HG02852 (cell line): Measurements from ENCODE around the gene DGAT2.

Experiments used
- ATAC-seq: cut with Tn5 transposase; IDR thresholded peaks from one replicate; pipeline ENCODE4 v1.9.1; 2021; ENCODE audit warnings: mild to moderate bottlenecking, moderate library complexity; ENCODE audit not compliant: unreplicated experiment

DGAT2 gene

DNA sequence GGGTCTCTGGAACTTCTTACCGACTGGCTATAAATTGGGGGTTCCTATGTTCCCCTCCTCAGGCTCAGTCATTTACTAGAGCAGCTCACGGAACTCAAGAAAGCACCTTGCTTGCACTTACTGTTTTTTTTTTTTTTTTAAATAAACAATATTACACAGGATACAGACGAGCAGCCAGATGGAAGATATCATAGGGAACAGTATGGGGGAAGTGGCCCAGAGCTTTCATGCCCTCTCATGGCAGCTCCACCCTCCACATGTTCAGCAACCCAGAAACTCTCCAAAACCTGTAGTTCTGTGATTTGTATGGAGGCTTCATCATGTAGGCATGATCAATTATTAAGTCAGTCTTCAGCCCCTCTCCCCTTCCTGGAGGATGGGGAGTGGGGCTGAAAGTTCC lies 54.0 kb downstream of the DGAT2 start:
- no peak for ATAC-seq

DNA sequence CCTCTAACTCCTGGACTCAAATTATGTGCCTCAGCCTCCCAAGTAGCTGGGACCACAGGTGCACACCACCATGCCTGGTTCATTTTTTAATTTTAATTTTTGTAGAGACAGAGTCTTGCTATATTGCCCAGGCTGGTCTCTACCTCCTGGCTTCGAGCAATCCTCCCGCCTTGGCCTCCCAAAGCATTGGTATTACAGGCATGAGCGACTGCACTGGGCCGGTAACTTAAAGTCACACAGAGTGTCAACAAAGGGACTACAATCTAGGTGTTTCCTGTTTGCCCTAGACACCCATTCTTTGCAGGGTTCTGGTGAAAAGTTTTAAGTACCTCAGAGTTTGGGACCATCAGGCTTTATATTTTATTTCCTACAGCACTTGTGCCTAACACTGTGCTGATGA lies 54.8 kb downstream of the DGAT2 start:
- ATAC-seq: no peak

DNA sequence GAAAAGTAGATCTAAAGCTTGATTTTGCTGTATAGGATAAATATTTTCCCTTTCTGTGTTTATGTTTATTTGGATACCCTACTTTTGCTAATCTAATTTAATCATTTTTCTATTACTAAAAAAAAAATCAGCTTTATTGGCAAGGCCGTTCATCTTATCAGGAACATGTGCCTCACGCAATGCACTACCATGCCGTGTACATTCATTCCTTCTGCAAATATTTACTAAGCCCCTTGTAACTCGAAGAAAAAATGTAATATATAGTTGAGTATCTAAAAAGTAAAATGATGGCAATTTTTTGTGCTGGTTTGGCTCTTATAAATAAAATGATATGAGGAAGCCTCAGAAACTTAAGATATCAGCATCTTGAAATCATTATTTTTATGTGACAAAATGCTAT lies 55.4 kb downstream of the DGAT2 start:
- ATAC-seq: no peak

DNA sequence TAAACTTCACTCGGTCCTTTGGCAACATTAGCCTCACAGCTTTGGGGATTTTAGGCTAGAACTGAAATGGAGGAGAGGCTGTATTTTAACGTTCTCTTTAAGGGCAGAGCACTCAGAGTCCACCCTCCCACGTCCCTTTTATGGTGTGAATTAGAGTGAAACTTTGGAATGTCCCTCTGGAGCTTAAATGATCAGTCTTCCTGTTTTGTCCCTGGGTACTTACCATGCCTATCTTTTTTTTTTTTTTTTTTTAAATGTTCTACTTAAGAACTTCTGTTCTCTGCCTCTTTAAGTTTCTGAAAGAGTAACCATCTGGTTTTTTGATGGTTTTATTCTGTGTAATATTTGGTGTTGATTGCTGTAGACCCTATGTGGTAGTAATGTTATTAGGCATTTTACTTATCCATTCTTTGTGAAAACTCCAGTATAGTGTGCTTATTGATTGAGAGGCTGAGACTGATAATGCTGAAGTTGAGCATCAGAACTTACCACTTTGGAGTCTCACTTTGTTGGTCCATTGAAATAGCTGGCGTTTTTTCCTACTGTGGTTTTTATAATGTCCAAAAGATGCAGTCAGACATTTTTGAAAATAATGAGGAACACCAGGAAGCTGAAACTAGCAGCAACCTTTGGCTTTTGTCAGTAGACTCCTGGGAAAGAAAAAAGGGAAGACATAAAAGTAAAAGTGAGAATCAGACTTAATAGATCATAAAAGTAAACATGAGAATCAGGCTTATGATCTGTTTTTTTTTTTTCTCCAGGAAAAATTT lies 58.1 kb downstream of the DGAT2 start:
- ATAC-seq: no peak

DNA sequence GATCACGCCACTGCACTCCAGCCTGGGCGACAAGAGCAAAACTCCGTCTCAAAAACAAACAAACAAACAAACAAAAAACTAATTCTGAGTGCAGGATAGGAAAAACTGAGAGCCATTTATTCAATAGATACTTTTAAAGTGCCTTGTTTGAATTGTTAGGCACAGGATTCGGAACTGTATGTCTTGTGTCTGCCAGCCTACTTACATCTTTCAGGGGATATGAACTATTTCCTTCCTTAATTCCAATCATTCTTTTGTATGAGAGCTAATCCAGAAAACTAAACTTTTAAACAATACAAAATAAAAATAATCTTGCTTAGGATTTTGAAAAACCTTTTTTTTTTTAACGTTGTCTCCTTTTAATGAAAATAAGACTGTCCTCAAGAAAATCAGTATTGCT lies 59.0 kb downstream of the DGAT2 start:
- no peak for ATAC-seq

DNA sequence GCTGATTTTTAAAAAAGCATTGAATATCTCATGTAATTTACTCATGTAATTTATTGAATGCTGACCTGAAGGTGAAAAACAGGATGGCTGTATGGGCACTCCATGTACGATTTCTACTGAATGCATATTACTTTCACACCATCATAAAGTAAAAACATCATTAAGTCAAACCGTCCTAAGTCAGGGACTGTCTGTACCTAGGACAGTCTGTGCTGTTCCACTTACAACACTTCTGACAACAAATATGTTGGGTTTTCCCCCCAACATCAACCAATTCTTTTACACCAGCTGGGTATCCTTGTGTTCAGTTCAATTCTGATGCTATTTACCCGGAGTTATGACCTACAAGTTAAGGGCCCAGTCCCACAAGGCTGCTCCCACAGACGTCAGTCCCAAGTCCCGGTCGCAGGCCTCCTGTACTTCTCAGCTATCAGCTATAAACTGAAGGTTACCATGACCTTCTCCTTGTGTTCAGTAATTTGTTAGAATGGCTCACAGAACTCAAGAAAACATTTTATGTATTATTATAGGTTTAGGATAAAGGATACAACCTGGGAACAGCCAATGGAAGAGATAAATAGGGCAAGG lies 63.4 kb downstream of the DGAT2 start:
- no peak for ATAC-seq

DNA sequence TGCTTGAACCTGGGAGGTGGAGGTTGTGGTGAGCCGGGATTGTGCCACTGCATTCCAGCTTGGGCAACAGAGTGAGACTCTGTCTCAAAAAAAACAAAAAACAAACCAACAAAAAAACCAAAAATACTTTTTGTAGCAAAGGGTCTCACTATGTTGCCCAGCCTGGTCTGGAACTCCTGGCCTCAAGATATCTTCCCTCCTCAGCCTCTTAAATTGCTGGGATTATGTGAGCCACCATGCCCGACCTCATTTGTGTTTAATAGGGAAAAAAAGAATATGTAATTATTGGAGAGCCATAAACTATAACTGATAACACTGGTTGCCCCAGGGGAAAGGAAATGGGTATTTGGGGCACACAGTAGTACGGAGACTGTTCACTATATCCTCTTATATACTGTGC lies 66.2 kb downstream of the DGAT2 start:
- ATAC-seq: no peak

DNA sequence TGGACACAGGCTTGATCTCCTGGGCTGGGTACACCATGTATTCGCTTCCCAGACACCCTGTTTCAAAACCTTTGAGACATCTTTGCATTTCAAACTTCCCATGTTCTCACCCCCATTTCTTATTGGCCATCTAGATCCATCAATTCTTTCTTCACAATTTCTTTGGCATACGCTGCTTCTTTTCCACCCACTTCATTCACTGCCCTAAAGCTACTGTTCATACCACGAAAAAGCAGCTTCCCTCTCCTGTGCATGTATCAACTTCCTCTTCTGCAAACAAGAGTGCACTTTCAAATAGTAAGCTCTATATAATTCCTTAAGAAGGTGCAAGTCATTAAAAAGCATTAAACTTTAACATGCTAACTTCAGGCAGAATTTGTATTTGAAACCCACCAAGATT lies 67.8 kb downstream of the DGAT2 start:
- no peak for ATAC-seq

DNA sequence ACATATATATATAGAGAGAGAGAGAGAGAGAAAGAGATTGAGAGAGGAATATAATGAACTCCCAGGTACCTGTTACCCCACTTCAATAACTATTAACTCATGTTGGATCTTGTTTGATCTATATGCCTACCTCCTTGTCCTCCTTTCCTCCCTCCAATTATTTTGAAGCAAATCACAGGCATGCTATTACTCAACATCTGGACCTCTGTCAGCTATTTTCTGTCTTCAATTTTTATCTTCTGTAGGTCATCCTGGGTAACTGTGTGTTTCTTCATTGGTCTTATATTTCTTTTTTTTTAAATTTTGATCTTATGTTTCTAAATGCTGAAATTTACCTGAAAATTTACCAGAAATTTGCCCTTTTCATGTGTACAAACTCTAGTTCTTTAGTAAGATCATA lies 71.3 kb downstream of the DGAT2 start:
- ATAC-seq: no peak

DNA sequence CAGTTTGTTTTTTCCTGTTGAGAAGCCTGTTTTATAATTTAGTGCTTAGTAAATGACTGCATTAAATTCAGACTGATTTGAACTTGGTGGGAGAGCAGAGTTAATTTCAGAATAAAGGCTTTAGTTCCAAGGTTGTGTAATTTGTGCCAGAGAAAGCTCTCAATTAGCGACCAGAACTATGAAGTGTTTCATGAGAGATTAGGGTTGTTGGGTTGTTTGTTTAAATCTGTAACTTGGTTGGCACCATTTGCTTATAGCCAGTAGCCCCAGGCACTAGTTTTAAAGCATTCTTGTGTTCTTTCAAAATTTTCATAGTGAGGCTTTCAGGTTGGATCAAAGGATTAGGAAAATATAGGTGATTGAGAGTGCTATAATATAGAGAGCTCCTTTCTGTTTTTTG lies 71.9 kb downstream of the DGAT2 start:
- no peak for ATAC-seq

DNA sequence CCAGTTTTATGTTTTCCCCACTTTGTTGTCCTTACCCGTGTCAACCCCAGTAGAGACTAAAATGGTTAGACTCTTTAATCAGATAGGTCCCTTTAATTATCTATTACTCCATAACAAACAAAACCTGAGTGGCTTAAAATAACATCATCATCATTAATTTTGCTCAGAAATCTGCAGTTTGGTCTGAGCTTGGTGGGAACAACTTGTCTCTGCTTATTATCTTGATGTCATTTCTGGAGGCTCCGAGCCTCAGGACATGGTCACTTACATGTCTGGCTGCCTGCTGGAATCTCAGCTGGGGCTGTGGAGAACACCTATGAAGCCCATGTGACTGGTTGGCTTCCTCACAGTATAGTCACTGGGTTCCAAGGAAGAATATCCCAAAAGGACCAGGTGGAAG lies 73.2 kb downstream of the DGAT2 start:
- no peak for ATAC-seq

DNA sequence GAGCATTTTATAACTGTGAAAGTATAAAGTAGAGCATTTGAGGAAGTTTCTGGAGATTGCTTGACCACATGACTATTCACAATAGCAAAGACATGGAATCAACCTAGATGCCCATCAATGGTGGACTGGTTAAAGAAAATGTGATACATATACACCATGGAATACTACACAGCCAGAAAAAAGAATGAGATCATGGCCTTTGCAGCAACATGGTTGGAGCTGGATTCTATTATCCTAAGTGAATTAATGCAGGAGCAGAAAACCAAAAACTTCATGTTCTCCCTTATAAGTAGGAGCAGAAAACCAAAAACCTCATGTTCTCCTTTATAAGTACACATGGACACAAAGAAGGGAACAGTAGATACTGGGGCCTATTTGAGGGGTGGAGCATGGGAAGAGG lies 76.7 kb downstream of the DGAT2 start:
- ATAC-seq: no peak

DNA sequence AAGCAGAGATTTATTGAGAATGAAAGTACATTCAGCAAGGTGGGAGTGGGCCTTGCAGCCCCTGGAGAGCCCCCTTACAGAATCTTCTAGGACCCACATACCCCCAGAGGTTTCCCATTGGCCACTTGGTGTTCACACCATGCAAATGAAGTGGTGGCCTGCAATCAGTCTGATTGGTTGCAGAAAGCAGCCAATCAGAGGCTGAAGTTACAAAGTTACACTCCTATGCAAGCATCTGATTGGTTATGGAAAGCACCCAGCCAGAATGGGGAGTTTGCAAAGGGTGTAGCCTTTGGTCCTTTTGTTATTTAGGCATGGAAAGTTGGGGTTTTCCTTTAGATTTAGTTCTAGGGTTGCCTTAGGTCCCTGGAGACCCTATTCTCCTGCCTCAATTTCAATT lies 81.3 kb downstream of the DGAT2 start:
- no peak for ATAC-seq

DNA sequence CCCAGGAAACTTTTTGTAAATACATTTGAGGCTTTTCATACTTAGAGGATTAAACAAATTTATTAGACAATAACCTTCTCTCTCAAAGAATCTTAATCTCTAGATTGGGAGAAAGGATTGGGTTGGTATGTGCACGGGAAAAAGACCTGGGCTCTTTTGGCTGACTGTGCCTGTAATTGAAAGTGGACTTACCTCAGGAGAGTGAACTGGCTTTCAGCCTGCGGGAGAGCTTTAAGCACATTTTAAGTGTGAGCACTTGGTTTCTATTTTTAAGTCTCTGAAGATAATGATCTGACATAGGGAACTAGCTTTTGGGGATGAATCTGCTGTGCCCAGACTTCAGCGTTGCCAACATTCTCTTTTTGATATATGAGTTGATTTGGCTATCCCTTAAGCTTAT lies 82.2 kb downstream of the DGAT2 start:
- ATAC-seq: no peak
